ENCODE data around the gene ELF5.
A peak's percentile ranks its signal among the peaks of the same experiment; 100 is the strongest.

GRCh38 chr11:34492806-34493414 lies 20.7 kb downstream of the ELF5 start:
- no peak for TF ChIP-seq EP300 (IDR thresholded peaks at IDR 0.05)
- TF ChIP-seq POLR2AphosphoS5 (IDR thresholded peaks at IDR 0.05): no peak
- TF ChIP-seq CTCF (IDR thresholded peaks at IDR 0.05): peak; percentile 44 to 66 (median 64)
- no peak for TF ChIP-seq POLR2A (IDR thresholded peaks at IDR 0.05; ENCODE audit: low read depth)
